ENCODE measurements around the gene ARHGEF1. TPM values are rescaled to one million over a fixed set of nuclear protein-coding genes. Genes with fewer than 3 reads are reported as not detected.
A peak's percentile ranks its signal among the peaks of the same experiment; 100 is the strongest.

ARHGEF1 gene
- total and polyA plus RNA-seq, 8 donors = 60.8 to 202 (median 79.6) TPM

- Histone ChIP-seq H3K36me3 (peaks cover 6 to 93% of the 10 kb centered on the region in 2 donors), H3K9me3 (no peaks in the 10 kb centered on the region), H3K4me1 (no peaks in the 10 kb centered on the region), H3K27me3 (no peaks in the 10 kb centered on the region), H3K27ac (peak overlapping the region; percentile 48 to 62), H3K4me3 (no peak overlapping the region)
- ATAC-seq = peak; percentile 88
- intact Hi-C loops (cut with DNase I) = no loop called here
- TF ChIP-seq CTCF (IDR thresholded peaks at IDR 0.05) = no peak
- DNase-seq = peak; percentile 38 to 90 (median 84)
Measured at GRCh38 chr19:41904118-41904870, 21.3 kb downstream of the ARHGEF1 start.

- no peak for ATAC-seq
- Histone ChIP-seq H3K36me3 (peaks cover 6 to 81% of the 10 kb centered on the region in 2 donors), H3K9me3 (no peaks in the 10 kb centered on the region), H3K4me1 (no peaks in the 10 kb centered on the region), H3K27me3 (no peaks in the 10 kb centered on the region), H3K27ac (no peak overlapping the region), H3K4me3 (no peak overlapping the region)
- intact Hi-C loops (cut with DNase I) = no loop called here
- peak in 1 of 4 donors; percentile 56 for DNase-seq
- no peak for TF ChIP-seq CTCF (IDR thresholded peaks at IDR 0.05)
Measured at GRCh38 chr19:41905273-41906002, 22.5 kb downstream of the ARHGEF1 start.

- no peak for DNase-seq
- Histone ChIP-seq H3K4me3 (no peak overlapping the region), H3K36me3 (peaks cover 6 to 73% of the 10 kb centered on the region in 2 donors), H3K4me1 (no peaks in the 10 kb centered on the region), H3K9me3 (no peaks in the 10 kb centered on the region), H3K27me3 (peaks cover 0 to 7% of the 10 kb centered on the region in 2 donors), H3K27ac (no peak overlapping the region)
- intact Hi-C loops (cut with DNase I) = no loop called here
- no peak for ATAC-seq
- no peak for TF ChIP-seq CTCF (IDR thresholded peaks at IDR 0.05)
Measured at GRCh38 chr19:41906271-41906670, 23.3 kb downstream of the ARHGEF1 start.

GRCh38 chr19:41906916-41907680 is 24.1 kb downstream of the ARHGEF1 start:
- H3K27me3 ChIP-seq = peaks cover 3 to 15% of the 10 kb centered on the region in 2 donors
- no peaks in the 10 kb centered on the region for H3K9me3 ChIP-seq
- no peak overlapping the region for H3K4me3 ChIP-seq
- intact Hi-C loops (cut with DNase I) = no loop called here
- ATAC-seq (no peak), DNase-seq (no peak)
- peaks cover under 1 to 65% of the 10 kb centered on the region in 2 donors for H3K36me3 ChIP-seq
- H3K4me1 ChIP-seq = no peaks in the 10 kb centered on the region
- no peak overlapping the region for H3K27ac ChIP-seq
- TF ChIP-seq CTCF (IDR thresholded peaks at IDR 0.05) = no peak
